HG02852 (cell line): ENCODE measurements around the gene ATF7.
"Not testable (repeated sequence)": the region's sequence is repeated elsewhere in the genome, so short reads cannot be mapped to it uniquely, and the experiment has no call there.

Experiments
- ATAC-seq: cut with Tn5 transposase; IDR thresholded peaks from one replicate; pipeline ENCODE4 v1.9.1; 2021; ENCODE audit warnings: mild to moderate bottlenecking, moderate library complexity; ENCODE audit not compliant: unreplicated experiment

The ATF7 gene

DNA sequence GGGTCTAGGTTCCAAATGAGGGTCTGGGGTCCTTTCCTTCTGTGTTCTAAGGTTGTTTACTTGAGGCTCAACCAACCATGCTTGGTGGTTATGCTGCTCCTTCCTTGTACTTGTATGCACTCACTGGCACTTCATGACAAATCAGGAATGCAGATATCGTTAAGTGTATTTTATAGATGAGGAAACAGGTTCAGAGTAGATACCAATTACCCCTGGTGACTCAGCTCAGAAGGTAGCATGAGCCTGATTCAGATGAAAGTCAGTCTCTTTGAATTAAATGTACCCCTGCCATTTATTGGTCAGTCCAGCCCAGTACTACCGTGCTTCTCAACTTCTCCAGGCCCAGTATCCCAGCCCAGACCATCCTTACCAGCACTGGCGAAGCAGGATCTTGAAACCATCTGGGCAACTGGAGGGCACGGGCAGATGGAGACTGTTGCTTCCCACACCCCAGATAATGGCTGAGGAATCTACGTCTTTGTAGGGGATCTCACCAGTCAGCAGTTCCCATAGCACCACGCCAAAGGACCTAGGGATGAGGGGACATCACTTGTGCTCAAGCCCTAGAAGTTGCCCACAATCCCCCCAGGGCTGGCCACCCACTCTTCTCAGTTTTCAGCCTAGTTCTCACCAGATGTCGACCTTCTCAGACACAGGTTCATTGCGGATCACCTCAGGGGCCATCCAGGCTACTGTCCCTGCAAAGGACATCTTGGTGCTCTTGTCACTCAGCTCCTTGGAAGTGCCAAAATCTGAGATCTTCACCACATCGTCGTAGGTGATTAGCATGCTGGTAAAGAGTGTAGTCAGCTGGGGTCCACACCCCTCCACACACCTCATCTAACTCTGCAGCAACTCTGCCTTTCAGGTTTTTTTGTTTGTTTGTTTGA, 141.3 kb downstream of the ATF7 start:
- ATAC-seq, result no peak

GRCh38 chr12:53483979-53484377, 142.2 kb downstream of the ATF7 start:
- ATAC-seq, result no peak

DNA sequence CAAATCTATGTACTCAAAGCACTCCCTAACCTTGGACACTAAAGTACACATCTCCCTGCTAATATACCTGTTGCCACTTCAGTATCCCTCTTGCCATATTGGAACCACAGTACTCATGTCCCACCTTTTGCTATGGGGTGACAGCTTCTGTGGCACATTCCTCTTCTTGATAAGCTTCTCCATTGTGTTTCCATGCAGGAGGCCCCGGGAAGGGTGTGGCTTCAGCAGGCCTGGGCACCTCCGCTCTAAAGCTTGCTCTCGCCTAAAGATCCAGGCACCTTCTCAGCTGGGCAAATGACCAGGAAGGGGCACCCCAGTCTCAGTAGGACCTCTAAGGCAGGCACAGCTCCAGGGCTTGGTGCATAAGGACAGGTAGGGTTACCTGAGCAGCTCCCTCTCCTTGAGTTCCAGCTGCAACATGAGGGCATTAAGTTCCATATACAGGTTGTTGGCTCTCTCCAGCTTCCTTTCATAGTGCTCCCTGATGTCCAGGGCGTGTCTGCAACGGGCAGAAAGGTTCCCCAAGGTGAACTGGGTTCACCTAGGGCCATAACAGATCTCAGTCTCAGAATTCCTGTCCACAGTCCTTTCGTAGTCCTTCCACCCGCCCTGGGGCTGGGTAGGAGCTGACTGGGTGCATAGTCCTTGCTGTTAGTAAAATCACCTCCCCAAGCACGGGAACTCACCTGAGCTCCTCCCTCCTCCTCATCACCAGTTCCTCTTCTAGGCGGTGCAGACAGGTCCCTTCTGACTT, 142.8 kb downstream of the ATF7 start:
- ATAC-seq, result no peak

DNA sequence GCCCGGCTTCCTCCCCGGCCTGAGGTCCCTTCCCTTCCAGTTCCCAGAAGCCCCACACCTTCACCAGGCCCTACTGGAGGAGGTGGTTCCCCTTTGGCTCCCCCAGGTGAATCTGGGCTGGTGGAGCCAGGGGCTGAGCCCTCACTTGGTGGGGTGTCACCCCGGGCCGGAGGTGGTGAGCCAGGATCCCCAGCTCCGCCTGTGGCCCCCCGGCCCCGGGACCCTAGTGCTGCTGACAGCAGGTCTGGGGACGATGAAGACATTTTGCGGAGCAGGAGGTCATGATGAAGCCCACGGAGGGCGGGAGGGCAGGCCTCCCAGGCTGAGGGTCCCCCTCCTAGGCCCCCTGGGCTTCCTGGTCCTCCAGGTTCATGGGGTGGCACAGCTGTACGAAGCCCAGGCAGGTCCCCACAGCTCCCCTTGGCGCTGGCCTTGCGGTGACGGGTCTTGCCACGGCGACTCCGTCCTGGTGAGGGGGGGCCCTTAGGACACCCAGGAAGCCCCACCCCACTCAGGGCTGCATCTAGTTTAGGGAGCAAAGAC, 143.5 kb downstream of the ATF7 start:
- ATAC-seq, result no peak

DNA sequence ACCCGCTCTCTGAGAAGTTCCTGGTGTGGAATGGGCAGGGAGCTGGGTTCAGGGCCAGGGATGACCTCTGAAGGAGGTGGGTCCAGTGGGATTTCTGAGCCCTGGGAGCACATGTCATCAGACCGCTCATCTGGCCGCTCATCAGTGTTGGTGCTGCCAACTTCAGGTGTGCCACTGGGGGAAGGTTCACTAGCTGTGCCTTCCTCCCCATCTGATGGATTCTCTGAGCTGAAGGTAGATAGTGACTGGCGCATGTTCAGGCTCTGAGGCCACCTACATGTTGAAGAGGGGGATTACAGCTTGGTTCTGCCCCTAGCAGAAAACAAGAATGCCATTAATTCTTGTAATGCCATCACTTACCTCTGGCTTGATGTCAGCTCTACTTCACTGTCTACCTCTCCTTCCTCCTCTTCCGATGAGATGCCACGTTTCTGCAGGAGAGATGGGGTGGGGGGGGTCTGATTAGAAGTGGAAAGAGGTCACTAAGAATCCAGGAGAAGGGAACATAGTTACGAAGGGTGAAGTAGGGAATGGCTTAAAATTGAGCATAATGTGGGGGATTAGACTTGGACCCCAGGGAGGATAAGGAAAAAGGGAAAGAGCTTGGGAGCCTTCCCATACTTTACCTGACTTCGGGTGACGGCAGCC, 144.1 kb downstream of the ATF7 start:
- ATAC-seq, result no peak

DNA sequence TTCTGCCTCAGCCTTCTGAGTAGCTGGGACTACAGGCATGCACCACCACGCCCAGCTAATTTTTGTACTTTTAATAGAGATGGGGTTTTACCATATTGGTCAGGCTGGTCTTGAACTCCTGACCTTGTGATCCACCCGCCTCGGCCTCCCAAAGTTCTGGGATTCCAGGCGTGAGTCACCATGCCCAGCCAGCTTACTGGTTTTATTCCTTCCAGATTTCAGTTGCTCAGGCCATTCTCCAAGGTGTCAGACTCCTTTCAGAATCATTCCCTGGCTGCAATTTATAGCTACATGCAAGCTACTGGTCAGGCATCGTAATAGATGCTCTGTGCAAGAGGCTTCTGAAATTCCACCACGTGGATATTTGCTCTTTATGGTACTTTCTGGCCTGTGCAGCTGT, 144.7 kb downstream of the ATF7 start:
- not testable (repeated sequence) for ATAC-seq

GRCh38 chr12:53480491-53481442, 145.4 kb downstream of the ATF7 start:
- ATAC-seq, result no peak

DNA sequence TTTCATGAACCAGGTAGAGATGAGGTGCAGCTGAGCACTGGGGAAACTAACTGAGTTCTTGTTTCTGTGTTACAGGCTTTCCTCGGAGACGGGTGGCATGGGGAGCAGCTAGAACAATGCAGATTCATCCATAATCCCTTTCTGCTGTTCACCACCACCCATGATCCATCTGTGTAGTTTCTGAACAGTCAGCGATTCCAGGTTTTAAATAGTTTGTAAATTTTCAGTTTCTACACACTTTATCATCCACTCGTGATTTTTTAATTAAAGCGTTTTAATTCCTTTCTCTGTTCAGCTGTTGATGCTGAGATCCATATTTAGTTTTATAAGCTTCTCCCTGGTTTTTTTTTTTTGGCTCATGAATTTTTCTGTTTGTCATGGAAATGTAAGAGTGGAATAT, 146.9 kb downstream of the ATF7 start:
- ATAC-seq, result no peak

GRCh38 chr12:53478865-53479264, 147.3 kb downstream of the ATF7 start:
- no peak for ATAC-seq

GRCh38 chr12:53476769-53477209, 149.4 kb downstream of the ATF7 start:
- no peak for ATAC-seq

DNA sequence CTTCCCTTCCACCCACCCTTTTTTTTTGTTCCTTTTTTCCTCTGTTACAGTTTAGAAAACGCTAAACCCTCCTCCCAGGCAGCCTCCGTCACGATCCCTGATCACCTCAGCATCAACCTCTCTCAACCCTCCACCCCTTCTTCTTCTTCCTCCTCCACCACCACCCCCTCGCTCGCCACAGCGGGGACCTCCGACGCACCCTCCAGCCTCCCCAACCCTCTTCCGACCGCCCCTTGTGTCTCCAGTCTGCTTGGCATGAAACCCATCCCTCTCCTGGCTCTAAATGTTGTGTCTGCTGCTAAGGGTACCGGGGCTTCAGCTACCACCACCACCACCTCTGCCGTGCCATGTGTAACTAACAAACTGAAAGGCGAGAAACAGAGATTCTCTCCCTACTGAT, 151.4 kb downstream of the ATF7 start:
- ATAC-seq, result no peak

DNA sequence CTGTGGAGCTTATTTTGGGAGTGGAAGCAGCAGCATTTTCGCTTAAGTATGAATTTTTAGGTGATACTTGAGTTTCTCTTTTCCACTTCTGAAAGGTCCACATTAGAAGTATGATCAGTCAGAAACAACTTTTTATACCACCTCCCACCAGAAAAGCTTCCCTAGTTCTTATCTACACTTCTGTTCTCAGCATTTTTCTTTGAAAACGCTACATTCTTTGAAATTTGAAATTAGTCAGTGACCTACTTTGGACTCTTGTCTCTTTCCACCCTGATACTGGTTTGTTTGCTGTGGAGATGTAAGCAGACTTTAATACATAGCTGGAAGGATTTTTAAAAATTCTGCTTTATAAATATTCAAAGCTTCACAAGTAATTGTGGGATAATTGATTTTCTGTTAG, 152.1 kb downstream of the ATF7 start:
- ATAC-seq, result no peak

GRCh38 chr12:53472056-53472582, 154.1 kb downstream of the ATF7 start:
- ATAC-seq, result no peak

DNA sequence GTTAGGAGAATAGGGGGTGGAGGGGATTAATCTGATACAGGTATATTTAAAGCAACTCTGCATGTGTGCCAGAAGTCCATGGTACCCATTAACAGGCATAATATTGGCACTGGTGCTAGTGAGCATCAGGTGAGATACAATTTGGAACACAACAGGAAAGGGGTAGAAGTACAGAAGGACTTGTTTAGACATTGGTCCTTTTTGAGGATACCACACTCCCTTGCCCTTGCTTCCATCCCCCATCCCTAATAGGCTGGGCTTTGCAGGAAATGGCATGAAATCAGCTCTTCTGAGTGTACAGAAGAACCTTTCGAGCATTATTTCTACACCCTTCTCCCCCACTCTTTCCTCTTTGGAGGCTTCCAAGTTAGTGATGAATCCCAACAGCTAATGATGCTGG, 157.9 kb downstream of the ATF7 start:
- no peak for ATAC-seq

DNA sequence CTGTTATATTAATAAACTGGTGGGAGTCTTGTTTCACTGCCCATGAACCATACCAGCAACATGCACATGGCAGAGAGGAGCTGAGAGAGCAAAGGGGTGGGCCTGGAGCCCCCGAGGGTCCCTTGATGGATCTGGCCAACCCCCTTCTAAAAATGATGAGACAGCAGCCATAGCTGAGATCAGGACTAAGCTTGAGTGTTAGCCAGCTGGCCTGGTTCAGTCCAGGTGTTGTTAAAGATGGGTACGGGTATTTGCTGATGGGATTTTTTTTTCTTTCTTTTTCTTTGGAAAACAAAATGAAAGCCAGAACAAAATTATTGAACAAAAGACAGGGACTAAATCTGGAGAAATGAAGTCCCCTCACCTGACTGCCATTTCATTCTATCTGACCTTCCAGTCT, 158.3 kb downstream of the ATF7 start:
- no peak for ATAC-seq

- ATAC-seq, result no peak
Measured at GRCh38 chr12:53467082-53467481, 159.1 kb downstream of the ATF7 start.

DNA sequence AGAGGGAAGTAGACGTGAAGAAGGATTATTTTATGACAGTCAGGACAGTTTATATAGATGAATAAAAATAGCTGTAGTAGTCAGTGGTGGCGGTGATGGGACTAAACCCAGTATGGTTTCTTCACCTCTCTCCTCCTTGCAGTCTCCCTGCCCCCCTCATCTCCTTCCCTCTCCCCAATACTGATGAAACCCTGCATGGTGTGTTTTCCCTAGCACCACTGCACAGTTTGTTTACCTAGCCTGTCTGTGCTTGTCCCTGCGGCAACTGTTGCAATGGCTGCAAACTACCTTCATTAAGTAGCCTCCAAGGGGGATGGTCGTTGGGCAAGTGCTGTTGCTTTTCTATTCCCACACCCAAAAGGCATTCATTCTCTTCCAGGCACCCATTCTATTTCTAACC, 159.5 kb downstream of the ATF7 start:
- ATAC-seq, result no peak

- ATAC-seq, result no peak
Measured at GRCh38 chr12:53465679-53466078, 160.5 kb downstream of the ATF7 start.

GRCh38 chr12:53464685-53465418, 161.3 kb downstream of the ATF7 start:
- no peak for ATAC-seq
